Right lobe of liver (tissue), 4 donors: ENCODE results near the gene OBSCN.

Experiments
- CTCF ChIP-seq, 4 donors: fragments of 200-600 bp in 3 of 4; fragments of 450-650 bp in 1 of 4; IDR thresholded peaks; one replicate each; pipeline versions ENCODE4 v1.5.1 to v1.8.0; 2016 to 2022; ENCODE audit warnings: antibody characterized with exemption in 4 of 4, mild to moderate bottlenecking in 2 of 4
- POLR2A ChIP-seq: fragments of 450-650 bp; IDR thresholded peaks from one replicate; pipeline ENCODE4 v1.6.1; 2017; ENCODE audit warnings: antibody characterized with exemption, mild to moderate bottlenecking
- donor health status: DM: no; HTN: no; CAD: no.
- donor health status: DM: no; HTN: no; CAD: no.
- donor health status: DM: no; HTN: yes; CAD: no.

GRCh38 chr1:228299901-228300300 is 92.1 kb downstream of the OBSCN start:
- TF ChIP-seq CTCF (IDR thresholded peaks at IDR 0.05) (no peak), POLR2A (no peak)
